Calu3 (cell line): ENCODE results near the gene ERN1. TPM values are rescaled to one million over a fixed set of nuclear protein-coding genes. Genes with fewer than 3 reads are reported as not detected.

ENCODE experiments used
- BruUV-seq: library from RNA; stranded (reverse); fragments of 400-500 nt; replicated peaks from 2 replicates; lab custom pipeline; 2021; lab: Mats Ljungman, UMichigan
- CTCF ChIA-PET: fragments of 300-600 bp; sonication (Branson Sonifier 250); formaldehyde crosslinking; loops from one replicate; lab custom pipeline; 2022; ENCODE audit warnings: antibody characterized with exemption; lab: Charles Lee
- DNase-seq: peaks from one replicate; pipeline ENCODE4 v3.0.0; 2022
- H3K27ac Mint-ChIP-seq: one replicate; pipeline ENCODE4 v1.8.0; 2022; ENCODE audit warnings: mixed read lengths; ENCODE audit not compliant: unreplicated experiment
- H3K27me3 Mint-ChIP-seq: one replicate; pipeline ENCODE4 v1.8.0; 2022; ENCODE audit warnings: mixed read lengths; ENCODE audit not compliant: unreplicated experiment
- H3K36me3 Mint-ChIP-seq: one replicate; pipeline ENCODE4 v1.8.0; 2022; ENCODE audit warnings: mild to moderate bottlenecking, moderate library complexity, mixed read lengths; ENCODE audit not compliant: insufficient read depth, unreplicated experiment
- H3K4me1 Mint-ChIP-seq: one replicate; pipeline ENCODE4 v1.8.0; 2022; ENCODE audit warnings: mild to moderate bottlenecking, low read depth, mixed read lengths; ENCODE audit not compliant: unreplicated experiment
- H3K4me3 Mint-ChIP-seq: one replicate; pipeline ENCODE4 v1.8.0; 2022; ENCODE audit warnings: mild to moderate bottlenecking, low read depth, moderate library complexity, mixed read lengths; ENCODE audit not compliant: unreplicated experiment
- H3K9me3 Mint-ChIP-seq: one replicate; pipeline ENCODE4 v1.8.0; 2022; ENCODE audit warnings: low read depth, mixed read lengths; ENCODE audit not compliant: unreplicated experiment
- intact Hi-C: fragments of 100-400 bp; cut with micrococcal nuclease; formaldehyde crosslinking; loops from one replicate; pipeline ENCODE4 v1.10.0; 2022; ENCODE audit not compliant: unreplicated experiment
- total RNA-seq: library from RNA; stranded (reverse); gene quantifications from 2 replicates; pipeline ENCODE4 v1.2.3, GENCODE V29; 2022
- TF ChIP-seq, protein P1 (sequence below): fragments of 200-600 bp; IDR thresholded peaks from one replicate; pipeline ENCODE4 v1.8.0; 2022; ENCODE audit warnings: antibody characterized with exemption; ENCODE audit not compliant: unreplicated experiment

ERN1 gene
- total RNA-seq, 1 experiment from 2014 or later, result 16.5 TPM

DNA sequence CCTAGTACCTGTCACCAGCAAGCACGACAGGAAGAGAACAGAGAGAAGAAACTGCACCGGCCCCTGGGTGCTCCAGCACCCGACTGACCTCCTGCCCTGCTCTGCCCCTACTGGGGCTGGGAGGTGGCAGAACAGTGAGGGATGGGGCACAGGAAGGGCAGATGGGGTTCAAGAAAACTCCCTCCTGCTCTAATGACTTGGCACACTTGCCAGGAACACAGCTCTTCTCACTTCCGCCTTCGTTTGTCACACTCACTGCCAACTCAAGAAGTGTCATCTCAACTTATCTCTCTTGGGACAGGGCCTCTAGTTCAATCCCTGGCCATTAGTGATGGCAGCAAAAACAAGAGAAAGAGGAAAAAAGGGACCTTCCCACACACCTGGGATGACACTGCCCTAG lies 66.9 kb downstream of the ERN1 start:
- no peaks in the 10 kb centered on the region for H3K4me1 Mint-ChIP-seq
- TF ChIP-seq, protein P1, sequence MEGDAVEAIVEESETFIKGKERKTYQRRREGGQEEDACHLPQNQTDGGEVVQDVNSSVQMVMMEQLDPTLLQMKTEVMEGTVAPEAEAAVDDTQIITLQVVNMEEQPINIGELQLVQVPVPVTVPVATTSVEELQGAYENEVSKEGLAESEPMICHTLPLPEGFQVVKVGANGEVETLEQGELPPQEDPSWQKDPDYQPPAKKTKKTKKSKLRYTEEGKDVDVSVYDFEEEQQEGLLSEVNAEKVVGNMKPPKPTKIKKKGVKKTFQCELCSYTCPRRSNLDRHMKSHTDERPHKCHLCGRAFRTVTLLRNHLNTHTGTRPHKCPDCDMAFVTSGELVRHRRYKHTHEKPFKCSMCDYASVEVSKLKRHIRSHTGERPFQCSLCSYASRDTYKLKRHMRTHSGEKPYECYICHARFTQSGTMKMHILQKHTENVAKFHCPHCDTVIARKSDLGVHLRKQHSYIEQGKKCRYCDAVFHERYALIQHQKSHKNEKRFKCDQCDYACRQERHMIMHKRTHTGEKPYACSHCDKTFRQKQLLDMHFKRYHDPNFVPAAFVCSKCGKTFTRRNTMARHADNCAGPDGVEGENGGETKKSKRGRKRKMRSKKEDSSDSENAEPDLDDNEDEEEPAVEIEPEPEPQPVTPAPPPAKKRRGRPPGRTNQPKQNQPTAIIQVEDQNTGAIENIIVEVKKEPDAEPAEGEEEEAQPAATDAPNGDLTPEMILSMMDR, result no peak
- no peaks in the 10 kb centered on the region for H3K27me3 Mint-ChIP-seq
- intact Hi-C loops, result no loop called here
- H3K27ac Mint-ChIP-seq, result no peak overlapping the region
- no TSS peak for BruUV-seq
- no peak overlapping the region for H3K4me3 Mint-ChIP-seq
- no peak for DNase-seq
- H3K9me3 Mint-ChIP-seq, result no peaks in the 10 kb centered on the region
- peaks cover 19% of the 10 kb centered on the region for H3K36me3 Mint-ChIP-seq
- CTCF ChIA-PET, result interaction anchor here (1.3 to 1.4 kb wide), 3 partner anchors 11 to 71 kb away, joined by 3 to 30 read pairs (median 4); no protein-coding TSS in a partner anchor

DNA sequence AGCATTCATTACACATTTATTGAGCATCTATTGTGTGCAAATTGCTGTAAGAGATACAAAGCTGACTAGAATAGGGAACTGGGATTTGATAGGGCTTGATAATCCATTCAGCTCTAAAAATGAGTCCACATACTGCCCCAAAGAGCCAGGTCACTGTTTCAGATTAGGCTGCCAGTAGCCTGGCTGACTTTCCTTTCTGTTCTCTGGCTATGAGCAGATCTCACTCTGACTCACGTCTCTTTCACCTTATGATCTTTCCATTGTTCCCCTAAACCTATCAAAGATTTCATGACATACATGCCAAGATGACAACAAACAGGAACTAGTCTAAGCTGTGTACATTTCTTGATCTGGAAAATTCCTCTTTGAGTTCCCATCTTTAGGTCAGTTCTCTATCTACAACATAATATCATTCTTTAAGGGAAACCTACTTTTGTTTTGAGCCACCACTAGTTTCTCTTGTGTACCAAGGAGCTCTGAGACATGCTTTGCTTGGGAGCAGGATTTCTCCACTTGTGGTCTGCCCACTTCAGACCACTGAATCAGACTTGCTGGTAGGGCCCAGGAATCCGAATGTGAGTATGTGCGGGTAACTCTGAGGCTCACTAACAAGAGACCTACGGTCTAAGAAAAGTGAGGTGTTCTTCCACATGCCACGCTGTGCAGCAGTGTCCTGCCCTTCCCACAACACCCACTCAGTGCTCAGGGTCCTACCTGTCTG lies 68.6 kb downstream of the ERN1 start:
- H3K27ac Mint-ChIP-seq, result no peak overlapping the region
- TF ChIP-seq, protein P1, result no peak
- CTCF ChIA-PET, result no interaction called here
- intact Hi-C loops, result no loop called here
- DNase-seq, result no peak
- H3K4me1 Mint-ChIP-seq, result no peaks in the 10 kb centered on the region
- no peaks in the 10 kb centered on the region for H3K27me3 Mint-ChIP-seq
- peaks cover 23% of the 10 kb centered on the region for H3K36me3 Mint-ChIP-seq
- no peaks in the 10 kb centered on the region for H3K9me3 Mint-ChIP-seq
- no peak overlapping the region for H3K4me3 Mint-ChIP-seq
- no TSS peak for BruUV-seq

DNA sequence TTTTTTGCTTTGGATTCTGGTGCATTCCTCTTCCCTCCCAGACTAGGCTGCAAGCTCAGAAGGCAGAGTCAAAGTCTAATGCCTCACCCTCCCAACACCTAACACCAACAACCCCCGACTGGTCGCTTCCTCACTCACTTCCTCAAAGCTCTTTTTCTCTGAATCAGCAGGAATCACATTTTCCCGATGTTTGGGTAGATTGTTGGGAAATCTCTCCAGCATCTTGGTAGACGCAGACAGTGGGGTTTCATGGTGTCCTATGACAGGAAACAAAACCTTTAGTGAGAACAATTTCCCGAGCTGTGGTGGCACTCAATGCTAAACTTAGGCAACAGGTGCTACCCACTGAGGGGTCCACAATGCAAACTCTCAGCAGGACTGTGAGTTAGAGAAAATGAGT lies 69.6 kb downstream of the ERN1 start:
- CTCF ChIA-PET, result no interaction called here
- no peaks in the 10 kb centered on the region for H3K27me3 Mint-ChIP-seq
- no peak for DNase-seq
- no peaks in the 10 kb centered on the region for H3K9me3 Mint-ChIP-seq
- H3K36me3 Mint-ChIP-seq, result peaks cover 25% of the 10 kb centered on the region
- no TSS peak for BruUV-seq
- no peaks in the 10 kb centered on the region for H3K4me1 Mint-ChIP-seq
- no peak overlapping the region for H3K4me3 Mint-ChIP-seq
- TF ChIP-seq, protein P1, result no peak
- H3K27ac Mint-ChIP-seq, result no peak overlapping the region
- intact Hi-C loops, result no loop called here

DNA sequence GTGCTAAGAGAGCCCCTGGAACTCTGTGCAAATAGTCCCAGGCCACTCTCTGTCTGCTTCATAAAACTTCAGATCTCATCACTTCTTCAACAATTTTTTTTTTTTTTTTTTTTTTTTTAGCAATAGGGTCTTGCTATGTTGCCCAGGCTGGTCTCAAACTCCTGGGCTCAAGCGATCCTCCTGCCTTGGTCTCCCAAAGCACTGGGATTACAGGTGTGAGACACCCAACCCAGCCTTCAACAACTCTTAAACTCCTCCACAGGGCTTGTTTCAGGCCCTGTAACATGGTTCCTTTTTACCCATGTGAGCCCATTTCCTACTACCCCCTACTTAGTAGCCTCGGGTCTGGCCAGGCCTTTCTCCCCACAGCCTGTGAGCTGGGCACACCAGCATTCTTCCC lies 70.2 kb downstream of the ERN1 start:
- no peak for DNase-seq
- intact Hi-C loops, result no loop called here
- CTCF ChIA-PET, result no interaction called here
- no peak overlapping the region for H3K4me3 Mint-ChIP-seq
- TF ChIP-seq, protein P1, result no peak
- no peaks in the 10 kb centered on the region for H3K4me1 Mint-ChIP-seq
- no peaks in the 10 kb centered on the region for H3K9me3 Mint-ChIP-seq
- no peak overlapping the region for H3K27ac Mint-ChIP-seq
- peaks cover 25% of the 10 kb centered on the region for H3K36me3 Mint-ChIP-seq
- no TSS peak for BruUV-seq
- no peaks in the 10 kb centered on the region for H3K27me3 Mint-ChIP-seq
